GM12878 (cell line): ENCODE measurements around the gene TXNRD3. TPM values are rescaled to one million over a fixed set of nuclear protein-coding genes. Genes with fewer than 3 reads are reported as not detected.

Experiments used
- ATAC-seq: fragments of 200-7000 bp; cut with Tn5 transposase; 3 replicates; pipeline ENCODE4 v1.9.1; 2020; ENCODE audit warnings: mild to moderate bottlenecking, moderate library complexity
- BruUV-seq: library from RNA; stranded (reverse); fragments of 400-500 nt; replicated peaks from 2 replicates; lab custom pipeline; 2021; lab: Mats Ljungman, UMichigan
- CTCF ChIA-PET: fragments of 300-600 bp; sonication (Branson Sonifier 250); formaldehyde crosslinking; extraction: SDS; loops from one replicate; lab custom pipeline; 2021; ENCODE audit warnings: inconsistent platforms; lab: Yijun Ruan, JAX
- POLR2A ChIA-PET: fragments of 350-600 bp; formaldehyde crosslinking; extraction: SDS; loops from one replicate; lab custom pipeline; 2021; ENCODE audit warnings: inconsistent platforms; lab: Charles Lee
- RAD21 ChIA-PET: fragments of 300-600 bp; sonication (Branson Sonifier 250); formaldehyde crosslinking; loops from one replicate; lab custom pipeline; 2023; ENCODE audit warnings: antibody characterized with exemption; ENCODE audit not compliant: unreplicated experiment; lab: Charles Lee
- SMC1A ChIA-PET: fragments of 300-600 bp; sonication (Branson Sonifier 250); formaldehyde crosslinking; loops from one replicate; lab custom pipeline; 2023; ENCODE audit not compliant: unreplicated experiment, uncharacterized antibody; lab: Charles Lee
- DNase-seq: peaks from one replicate; pipeline ENCODE4 v3.0.0-alpha.2; 2011; ENCODE audit warnings: low read depth, low spot score
- FAIRE-seq: peaks from 3 replicates; lab custom pipeline; 2011; peaks lifted over from hg19 to GRCh38; lab: Jason Lieb, UNC
- H2AFZ ChIP-seq: 2 replicates; pipeline ENCODE4 v1.6.0; 2011; ENCODE audit warnings: low read depth, low read length, control low read depth; ENCODE audit not compliant: control insufficient read depth
- H3K27ac ChIP-seq: 2 replicates; pipeline ENCODE4 v1.5.1; 2011; ENCODE audit warnings: control low read depth; ENCODE audit not compliant: control insufficient read depth, insufficient read depth
- H3K27me3 ChIP-seq, 2 experiments: replicated peaks in 1 of 2; 2 replicates each; pipeline versions ENCODE4 v1.6.0 to v1.6.1; 2011; ENCODE audit warnings: low read length in 1 of 2; ENCODE audit not compliant: control insufficient read depth in 2 of 2, insufficient read depth in 2 of 2
- H3K36me3 ChIP-seq, 2 experiments: 2 replicates each; pipeline ENCODE4 v1.5.1; 2011; ENCODE audit warnings: low read length in 1 of 2; ENCODE audit not compliant: control insufficient read depth in 2 of 2, insufficient read depth in 2 of 2
- H3K4me1 ChIP-seq: 2 replicates; pipeline ENCODE4 v1.6.1; 2011; ENCODE audit warnings: mild to moderate bottlenecking, low read length, moderate library complexity, mixed read lengths; ENCODE audit not compliant: control insufficient read depth, insufficient read depth
- H3K4me2 ChIP-seq: 2 replicates; pipeline ENCODE4 v1.6.0; 2011; ENCODE audit warnings: control low read depth; ENCODE audit not compliant: control insufficient read depth, insufficient read depth
- H3K4me3 ChIP-seq: fragments of 200-600 bp; sonication (generic); 2 replicates; pipeline ENCODE4 v1.5.1; 2016
- H3K79me2 ChIP-seq: 2 replicates; pipeline ENCODE4 v1.6.0; 2011; ENCODE audit warnings: low read length; ENCODE audit not compliant: control insufficient read depth, insufficient read depth
- H3K9ac ChIP-seq: 2 replicates; pipeline ENCODE4 v1.8.0; 2011; ENCODE audit warnings: low read length, control low read depth, mixed read lengths; ENCODE audit not compliant: control insufficient read depth, insufficient read depth
- H3K9me3 ChIP-seq: replicated peaks from 3 replicates; pipeline ENCODE4 v1.5.1; 2011; ENCODE audit warnings: mild to moderate bottlenecking, low read length; ENCODE audit not compliant: control insufficient read depth, insufficient read depth
- H4K20me1 ChIP-seq: 2 replicates; pipeline ENCODE4 v1.6.0; 2011; ENCODE audit not compliant: control insufficient read depth, insufficient read depth
- ATF7 ChIP-seq: fragments of 450-650 bp; IDR thresholded peaks from 2 replicates; pipeline ENCODE4 v1.6.1; 2016; ENCODE audit warnings: low read depth, mild to moderate bottlenecking
- BHLHE40 ChIP-seq, 2 experiments: fragments of 450-650 bp in 1 of 2; IDR thresholded peaks; 2 replicates each; pipeline ENCODE4 v1.6.1; 2011 to 2017; ENCODE audit warnings: low read depth in 2 of 2, borderline replicate concordance in 1 of 2, improper control_type of control experiment in 1 of 2, low read length in 1 of 2, mild to moderate bottlenecking in 1 of 2
- CBX3 ChIP-seq: fragments of 200-600 bp; sonication (generic); IDR thresholded peaks from 2 replicates; pipeline ENCODE4 v1.6.1; 2016; ENCODE audit warnings: low read depth, borderline replicate concordance
- EED ChIP-seq: sonication (generic); IDR thresholded peaks from 2 replicates; pipeline ENCODE4 v1.6.1; 2016; ENCODE audit warnings: antibody characterized with exemption, low read depth
- EGR1 ChIP-seq, 2 experiments: IDR thresholded peaks; 1 replicate in 1 of 2; 2 replicates in 1 of 2; pipeline ENCODE4 v1.6.1; 2011 to 2012; ENCODE audit warnings: low read depth in 2 of 2, low read length in 2 of 2, borderline replicate concordance in 1 of 2, mild to moderate bottlenecking in 1 of 2, moderate library complexity in 1 of 2
- EP300 ChIP-seq, 2 experiments: fragments of 150-350 bp in 1 of 2; IDR thresholded peaks; 2 replicates each; pipeline ENCODE4 v1.6.1; 2011 to 2012; ENCODE audit warnings: low read depth in 2 of 2, low read length in 2 of 2, borderline replicate concordance in 1 of 2, improper control_type of control experiment in 1 of 2, inconsistent platforms in 1 of 2; ENCODE audit not compliant: control insufficient read depth in 1 of 2
- FOXM1 ChIP-seq: IDR thresholded peaks from 2 replicates; pipeline ENCODE4 v1.6.1; 2012; ENCODE audit warnings: low read depth, mild to moderate bottlenecking, inconsistent platforms, low read length, moderate library complexity
- IKZF2 ChIP-seq, 2 experiments: fragments of 450-650 bp; IDR thresholded peaks; 2 replicates each; pipeline ENCODE4 v1.6.1; 2017; ENCODE audit warnings: mild to moderate bottlenecking in 2 of 2, moderate library complexity in 2 of 2
- KDM1A ChIP-seq: fragments of 200-600 bp; sonication (generic); IDR thresholded peaks from 2 replicates; pipeline ENCODE4 v1.6.1; 2016; ENCODE audit warnings: borderline replicate concordance
- LARP7 ChIP-seq: fragments of 450-650 bp; IDR thresholded peaks from 2 replicates; pipeline ENCODE4 v1.6.1; 2017; ENCODE audit warnings: mild to moderate bottlenecking
- MAX ChIP-seq: IDR thresholded peaks from 2 replicates; pipeline ENCODE4 v1.6.1; 2012; ENCODE audit warnings: low read depth, low read length, improper control_type of control experiment
- MYC ChIP-seq: IDR thresholded peaks from 2 replicates; pipeline ENCODE4 v1.6.1; 2011; ENCODE audit warnings: mild to moderate bottlenecking, low read length, moderate library complexity, inconsistent platforms; ENCODE audit not compliant: insufficient read depth, insufficient replicate concordance, insufficient read length, severe bottlenecking
- NR2F1 ChIP-seq: fragments of 450-650 bp; conservative IDR thresholded peaks from 2 replicates; pipeline ENCODE4 v1.6.1; 2017; ENCODE audit warnings: mild to moderate bottlenecking
- RFX5 ChIP-seq: IDR thresholded peaks from 2 replicates; pipeline ENCODE4 v1.6.1; 2011; ENCODE audit warnings: low read depth, low read length, improper control_type of control experiment
- SIX5 ChIP-seq: IDR thresholded peaks from 2 replicates; pipeline ENCODE4 v1.6.1; 2011; ENCODE audit warnings: mild to moderate bottlenecking, low read depth, low read length, moderate library complexity; ENCODE audit not compliant: severe bottlenecking
- TARDBP ChIP-seq: IDR thresholded peaks from 2 replicates; pipeline ENCODE4 v1.6.1; 2016; ENCODE audit warnings: borderline replicate concordance
- TCF12 ChIP-seq: IDR thresholded peaks from 2 replicates; pipeline ENCODE4 v1.6.1; 2011; ENCODE audit warnings: low read depth, mild to moderate bottlenecking, low read length
- ZBTB40 ChIP-seq: fragments of 450-650 bp; IDR thresholded peaks from 2 replicates; pipeline ENCODE4 v1.6.1; 2016; ENCODE audit warnings: mild to moderate bottlenecking, moderate library complexity, borderline replicate concordance
- ZNF384 ChIP-seq: IDR thresholded peaks from 2 replicates; pipeline ENCODE4 v1.6.1; 2012; ENCODE audit warnings: low read depth, mild to moderate bottlenecking, low read length, improper control_type of control experiment, borderline replicate concordance
- WGBS: methylation state at CpG from one replicate; pipeline ENCODE4 v1.1.6; 2016; ENCODE audit warnings: low lambda C conversion rate; ENCODE audit not compliant: insufficient replicate concordance, insufficient coverage; ENCODE audit errors: missing lambda C conversion rate; 5-methylcytosine and 5-hydroxymethylcytosine counted together
- in situ Hi-C: fragments of 300-500 bp; cut with MboI; formaldehyde crosslinking; loops from 9 replicates; pipeline ENCODE4 v1.14.3; 2018; ENCODE audit warnings: mixed read lengths
- intact Hi-C: fragments of 100-400 bp; cut with micrococcal nuclease; formaldehyde crosslinking; loops from one replicate; pipeline ENCODE4 v1.14.2; 2022; ENCODE audit not compliant: unreplicated experiment
- polyA plus RNA-seq, 11 experiments: library from polyadenylated mRNA; depleted of rRNA in 4 of 11; unstranded in 6 of 11; stranded (reverse) in 5 of 11; fragments of >200 nt; fragmentation: Nextera tagmentation in 4 of 11; fragmentation: Illumina TruSeq in 1 of 11; extraction: Ambion mirVana in 4 of 11; extraction: Trizol in 1 of 11; gene quantifications; 1 replicate in 1 of 11; 2 replicates in 10 of 11; pipeline versions ENCODE4 v1.2.1 to v1.2.3, GENCODE V29; 2011 to 2016; ENCODE audit warnings: inconsistent platforms in 2 of 11, missing spikeins in 2 of 11, low read depth in 1 of 11
- total RNA-seq, 4 experiments: library from RNA; depleted of rRNA in 3 of 4; stranded (reverse); fragments of >200 nt in 3 of 4; fragmentation: Illumina TruSeq in 1 of 4; extraction: Trizol in 1 of 4; gene quantifications; 2 replicates each; pipeline versions ENCODE4 v1.2.1 to v1.2.3, GENCODE V29; 2013 to 2021

The TXNRD3 gene
- total and polyA plus RNA-seq, 10 of the 15 experiments (the other 5 are each of a cell fraction or from before 2014, with no cell fraction given), result not detected

DNA sequence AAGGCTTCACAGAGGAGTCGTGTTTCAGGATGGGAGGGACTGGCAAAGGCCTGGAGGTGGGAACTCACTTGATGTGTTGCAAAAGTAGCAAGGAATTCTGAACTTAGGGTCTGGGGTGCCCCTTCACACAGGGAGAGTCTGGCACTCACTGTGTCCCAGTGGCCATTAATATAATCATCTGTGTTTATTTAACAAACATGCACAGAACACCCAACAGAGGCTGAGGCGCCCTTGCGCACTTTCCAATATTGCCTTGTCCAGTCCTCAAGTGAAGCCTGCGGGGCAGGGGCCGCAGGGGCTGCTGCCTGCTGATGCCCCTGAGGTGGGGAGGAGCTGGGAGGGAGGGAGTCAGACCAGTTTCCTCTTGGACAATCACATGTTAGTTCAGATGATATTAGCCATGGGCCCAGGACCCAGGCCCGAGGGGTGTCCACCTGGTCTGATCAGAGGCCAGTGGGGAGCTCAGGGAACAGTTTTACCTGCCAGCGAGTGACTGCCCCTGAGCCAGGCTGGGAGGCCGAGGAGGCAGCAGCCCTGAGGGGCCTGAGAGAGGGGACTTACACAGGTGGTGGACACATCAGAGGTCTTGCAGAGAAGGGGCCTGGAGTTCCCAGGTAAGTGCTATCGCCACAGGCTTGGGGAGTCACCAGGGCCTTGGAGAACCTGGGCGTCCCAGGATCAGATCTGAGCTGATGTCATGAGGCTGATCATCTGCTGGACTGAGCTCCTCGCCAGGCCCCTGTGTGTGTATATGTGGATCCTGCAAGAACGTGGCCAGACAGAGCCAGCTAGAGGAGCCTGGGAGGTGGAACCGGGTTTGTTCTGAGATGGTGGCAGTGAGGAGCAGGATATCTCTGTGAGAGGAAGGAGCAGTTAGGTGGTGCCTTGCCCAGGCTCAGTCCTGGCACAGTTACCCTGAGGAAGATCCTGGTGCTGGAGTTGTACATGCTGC, 13.8 kb upstream of the TXNRD3 start:
- Histone ChIP-seq H4K20me1 (no peaks in the 10 kb centered on the region), H3K27ac (no peak overlapping the region), H2AFZ (no peak overlapping the region), H3K9ac (no peak overlapping the region), H3K79me2 (no peaks in the 10 kb centered on the region), H3K4me3 (no peak overlapping the region), H3K27me3 (no peaks in the 10 kb centered on the region), H3K4me1 (no peaks in the 10 kb centered on the region), H3K4me2 (no peak overlapping the region), H3K36me3 (no peaks in the 10 kb centered on the region), H3K9me3 (no peaks in the 10 kb centered on the region; the same call in 1 of the 3 replicates)
- WGBS, result 50% methylated on average over 13 of the region's 13 CpGs
- in situ Hi-C loops, result no loop called here
- no peak for DNase-seq
- no peak for FAIRE-seq
- BruUV-seq, result no TSS peak
- ChIA-PET SMC1A (no interaction called here), CTCF (interaction anchor here (3.0 kb wide), 1 partner anchor 10 kb away, joined by 15 read pairs; no protein-coding TSS in a partner anchor), RAD21 (no interaction called here), POLR2A (no interaction called here)
- intact Hi-C loops, result no loop called here
- ATAC-seq, result no peak
- TF ChIP-seq SIX5 (no peak), LARP7 (no peak), MYC (no peak), FOXM1 (no peak), TARDBP (no peak), CBX3 (no peak), EP300 (IDR thresholded peaks at IDR 0.05; ENCODE audit: borderline replicate concordance in 1 of 2, control insufficient read depth in 1 of 2, low read depth in 2 of 2, low read length in 2 of 2) (no peak), NR2F1 (no peak), RFX5 (no peak), ZNF384 (no peak), KDM1A (no peak), IKZF2 (IDR thresholded peaks at IDR 0.05) (no peak), TCF12 (no peak), ZBTB40 (no peak), MAX (no peak), BHLHE40 (IDR thresholded peaks at IDR 0.05; ENCODE audit: borderline replicate concordance in 1 of 2, low read depth in 2 of 2, low read length in 1 of 2) (no peak), ATF7 (no peak), EGR1 (IDR thresholded peaks at IDR 0.05; ENCODE audit: borderline replicate concordance in 1 of 2, low read depth in 2 of 2, low read length in 2 of 2) (no peak), EED (no peak)
